LNCAP (cell line): ENCODE results near the gene LRRFIP1.

Experiments
- CTCF ChIP-seq: fragments of 450-650 bp; IDR thresholded peaks from 2 replicates; pipeline ENCODE4 v1.5.1; 2017; ENCODE audit warnings: mild to moderate bottlenecking

The LRRFIP1 gene

GRCh38 chr2:237602409-237602808, 25.0 kb upstream of the LRRFIP1 start:
- no peak for TF ChIP-seq CTCF

- no peak for TF ChIP-seq CTCF
Measured at GRCh38 chr2:237603049-237603717, 24.2 kb upstream of the LRRFIP1 start.

- TF ChIP-seq CTCF: no peak
Measured at GRCh38 chr2:237603718-237604362, 23.5 kb upstream of the LRRFIP1 start.

- no peak for TF ChIP-seq CTCF
Measured at GRCh38 chr2:237604391-237604790, 23.0 kb upstream of the LRRFIP1 start.

GRCh38 chr2:237604960-237605359, 22.4 kb upstream of the LRRFIP1 start:
- TF ChIP-seq CTCF: peak; percentile 28

- TF ChIP-seq CTCF: no peak
Measured at GRCh38 chr2:237612527-237613357, 14.6 kb upstream of the LRRFIP1 start.

- no peak for TF ChIP-seq CTCF
Measured at GRCh38 chr2:237613679-237614078, 13.7 kb upstream of the LRRFIP1 start.
